D721Med (cell line): ENCODE results near the gene CYTH3.

ENCODE experiments used
- DNase-seq: peaks from one replicate; pipeline ENCODE4 v3.0.0; 2011; ENCODE audit warnings: low spot score; ENCODE audit not compliant: insufficient read length
- FAIRE-seq: peaks from 2 replicates; lab custom pipeline; 2011; peaks lifted over from hg19 to GRCh38; lab: Jason Lieb, UNC
- CTCF ChIP-seq: IDR thresholded peaks from 2 replicates; pipeline ENCODE4 v1.5.1; 2012; ENCODE audit warnings: mild to moderate bottlenecking, control low read depth; ENCODE audit not compliant: insufficient read depth; ENCODE audit errors: missing control alignments

Gene CYTH3

DNA sequence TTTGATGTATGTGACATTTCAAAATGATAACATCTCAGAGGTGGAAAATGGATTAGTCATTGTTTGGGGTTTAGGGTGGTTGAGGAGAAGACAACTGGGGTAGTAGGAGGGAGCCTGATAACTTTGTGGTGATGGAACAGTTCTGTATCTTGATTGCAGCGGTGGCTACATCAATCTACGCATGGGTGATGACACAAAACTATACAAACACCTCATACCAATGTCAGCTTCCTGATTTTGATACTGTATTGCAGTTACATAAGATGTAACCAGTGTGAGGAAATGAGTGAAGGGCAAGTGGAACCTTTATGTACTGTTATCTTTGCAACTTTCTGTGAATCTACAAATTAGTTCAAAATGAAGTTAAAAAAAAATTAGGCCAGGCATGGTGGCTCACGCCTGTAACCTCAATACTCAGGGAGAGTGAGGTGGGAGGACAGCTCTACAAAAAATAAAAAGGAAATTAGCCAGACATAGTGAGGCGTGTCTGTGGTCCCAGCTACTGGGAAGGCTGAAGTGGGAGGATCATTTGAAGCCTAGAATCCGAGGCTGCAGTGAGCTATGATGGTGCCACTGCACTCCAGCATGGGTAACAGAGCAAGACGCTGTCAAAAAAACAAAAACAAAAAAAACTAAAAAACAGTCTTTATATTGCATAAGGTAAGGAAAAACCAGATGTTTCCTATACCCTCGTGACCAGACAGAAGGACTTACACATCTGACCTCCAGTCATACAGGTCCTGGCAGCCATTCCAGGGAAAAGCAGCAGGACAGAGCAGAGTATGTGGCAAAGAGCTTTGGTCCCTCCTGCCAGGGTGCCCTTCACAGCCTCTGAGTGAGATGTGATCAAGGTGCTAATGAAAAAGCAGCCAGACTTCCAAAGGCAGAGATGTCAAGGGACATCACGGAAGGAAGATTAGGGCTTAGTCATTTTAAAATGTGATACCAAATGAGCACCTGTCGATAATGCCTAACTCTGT lies 50.8 kb downstream of the CYTH3 start:
- DNase-seq (no peak), FAIRE-seq (no peak)
- no peak for TF ChIP-seq CTCF

GRCh38 chr7:6218329-6218728 lies 54.1 kb downstream of the CYTH3 start:
- no peak for FAIRE-seq
- no peak for DNase-seq
- TF ChIP-seq CTCF = no peak

GRCh38 chr7:6212008-6212407 lies 60.4 kb downstream of the CYTH3 start:
- no peak for TF ChIP-seq CTCF
- DNase-seq (no peak), FAIRE-seq (no peak)

GRCh38 chr7:6210621-6211372 lies 61.6 kb downstream of the CYTH3 start:
- no peak for FAIRE-seq
- no peak for TF ChIP-seq CTCF
- DNase-seq = no peak

- no peak for FAIRE-seq
- no peak for DNase-seq
- no peak for TF ChIP-seq CTCF
Observed at GRCh38 chr7:6209340-6209739, 63.1 kb downstream of the CYTH3 start.

GRCh38 chr7:6208573-6209328 lies 63.7 kb downstream of the CYTH3 start:
- DNase-seq (no peak), FAIRE-seq (no peak)
- no peak for TF ChIP-seq CTCF
